Neuronal stem cell (in vitro differentiated cells): ENCODE measurements around the gene ADGRV1.

Source experiments
- DNase-seq: peaks from one replicate; pipeline ENCODE4 v3.0.0-alpha.2; 2013; ENCODE audit warnings: low spot score
- H2AFZ ChIP-seq: one replicate; pipeline ENCODE4 v1.6.1; 2013; ENCODE audit warnings: mild to moderate bottlenecking, low read length, inconsistent platforms
- H2AK5ac ChIP-seq: 2 replicates; pipeline ENCODE4 v1.6.1; 2013; ENCODE audit warnings: low read depth, mild to moderate bottlenecking, inconsistent platforms, low read length, moderate library complexity, mixed read lengths
- H2BK120ac ChIP-seq: 2 replicates; pipeline ENCODE4 v1.6.1; 2013; ENCODE audit warnings: low read depth, mild to moderate bottlenecking, inconsistent platforms, low read length, moderate library complexity, mixed read lengths
- H2BK12ac ChIP-seq: one replicate; pipeline ENCODE4 v1.6.1; 2013; ENCODE audit warnings: low read length, inconsistent platforms
- H2BK15ac ChIP-seq: 2 replicates; pipeline ENCODE4 v1.6.1; 2013; ENCODE audit warnings: mild to moderate bottlenecking, low read length, inconsistent platforms, mixed read lengths
- H2BK5ac ChIP-seq: one replicate; pipeline ENCODE4 v1.6.1; 2013; ENCODE audit warnings: inconsistent platforms, mild to moderate bottlenecking, low read length, moderate library complexity
- H3K14ac ChIP-seq: one replicate; pipeline ENCODE4 v1.6.1; 2013; ENCODE audit warnings: low read length, inconsistent platforms
- H3K18ac ChIP-seq: 2 replicates; pipeline ENCODE4 v1.6.1; 2013; ENCODE audit warnings: low read length, inconsistent platforms
- H3K23ac ChIP-seq: 2 replicates; pipeline ENCODE4 v1.6.1; 2013; ENCODE audit warnings: low read depth, mild to moderate bottlenecking, mixed read lengths, low read length, inconsistent platforms; ENCODE audit not compliant: poor library complexity
- H3K27ac ChIP-seq: replicated peaks from 3 replicates; pipeline ENCODE4 v1.5.1; 2013; ENCODE audit warnings: low read length, inconsistent platforms
- H3K27me3 ChIP-seq, 3 experiments: 2 replicates each; pipeline ENCODE4 v1.6.1; 2013; ENCODE audit warnings: low read length in 3 of 3, mild to moderate bottlenecking in 2 of 3, inconsistent platforms in 1 of 3, low read depth in 1 of 3, mixed read lengths in 1 of 3, moderate library complexity in 1 of 3; ENCODE audit not compliant: control insufficient read depth in 3 of 3, insufficient read depth in 3 of 3
- H3K36me3 ChIP-seq, 2 donors: replicated peaks in 1 of 2; 2 replicates each; pipeline ENCODE4 v1.6.1; 2013; ENCODE audit warnings: low read length in 2 of 2; ENCODE audit not compliant: control insufficient read depth in 2 of 2, insufficient read depth in 2 of 2
- H3K4ac ChIP-seq: 2 replicates; pipeline ENCODE4 v1.6.1; 2013; ENCODE audit warnings: inconsistent platforms, mild to moderate bottlenecking, low read length, moderate library complexity
- H3K4me1 ChIP-seq, 2 donors: 1 replicate in 1 of 2; 2 replicates in 1 of 2; pipeline ENCODE4 v1.6.1; 2013; ENCODE audit warnings: low read length in 2 of 2, low read depth in 1 of 2; ENCODE audit not compliant: control insufficient read depth in 2 of 2, insufficient read depth in 1 of 2
- H3K4me2 ChIP-seq: one replicate; pipeline ENCODE4 v1.6.1; 2013; ENCODE audit warnings: mild to moderate bottlenecking, low read length, inconsistent platforms; ENCODE audit not compliant: insufficient read depth, poor library complexity, severe bottlenecking
- H3K4me3 ChIP-seq, 2 donors: 2 replicates each; pipeline ENCODE4 v1.5.1; 2013; ENCODE audit warnings: low read length in 2 of 2, mild to moderate bottlenecking in 2 of 2, inconsistent platforms in 1 of 2, moderate library complexity in 1 of 2
- H3K79me1 ChIP-seq: one replicate; pipeline ENCODE4 v1.6.1; 2013; ENCODE audit warnings: low read depth, mild to moderate bottlenecking, inconsistent platforms, low read length, moderate library complexity
- H3K9ac ChIP-seq: one replicate; pipeline ENCODE4 v1.6.1; 2013; ENCODE audit warnings: mild to moderate bottlenecking, low read depth, low read length, inconsistent platforms; ENCODE audit not compliant: poor library complexity
- H3K9me3 ChIP-seq, 2 donors: replicated peaks in 1 of 2; 2 replicates each; pipeline versions ENCODE3 to v1.6.1; 2013; ENCODE audit warnings: low read length in 2 of 2, mild to moderate bottlenecking in 2 of 2, inconsistent platforms in 1 of 2, low read depth in 1 of 2, mixed read lengths in 1 of 2, moderate library complexity in 1 of 2; ENCODE audit not compliant: control insufficient read depth in 2 of 2, insufficient read depth in 1 of 2
- H4K8ac ChIP-seq: one replicate; pipeline ENCODE4 v1.6.1; 2013; ENCODE audit warnings: low read depth, mild to moderate bottlenecking, inconsistent platforms, low read length, moderate library complexity
- H4K91ac ChIP-seq: one replicate; pipeline ENCODE4 v1.6.1; 2013; ENCODE audit warnings: low read length, low read depth, mild to moderate bottlenecking, inconsistent platforms; ENCODE audit not compliant: poor library complexity
- WGBS, 2 donors: extraction: QIAGEN DNeasy Blood & Tissue Kit; methylation state at CpG; one replicate each; pipeline ENCODE4 v1.1.7; 2013; ENCODE audit warnings: missing lambda C conversion rate in 2 of 2, mixed read lengths in 1 of 2; ENCODE audit not compliant: insufficient read length in 2 of 2, insufficient replicate concordance in 1 of 2; ENCODE audit errors: extremely low coverage in 2 of 2; 5-methylcytosine and 5-hydroxymethylcytosine counted together

ADGRV1 gene

GRCh38 chr5:90944116-90944515 is 385.5 kb downstream of the ADGRV1 start:
- no peak overlapping the region for H3K9ac ChIP-seq
- H2AK5ac ChIP-seq, result no peak overlapping the region
- DNase-seq, result no peak
- H3K4me3 ChIP-seq, result no peak overlapping the region
- no peak overlapping the region for H4K91ac ChIP-seq
- H3K18ac ChIP-seq, result no peak overlapping the region
- no peak overlapping the region for H2BK120ac ChIP-seq
- H3K4ac ChIP-seq, result no peak overlapping the region
- no peak overlapping the region for H2BK5ac ChIP-seq
- no peak overlapping the region for H2BK15ac ChIP-seq
- H3K36me3 ChIP-seq, result no peaks in the 10 kb centered on the region
- no peak overlapping the region for H3K27ac ChIP-seq
- peaks cover 0 to 4% of the 10 kb centered on the region in 2 donors for H3K9me3 ChIP-seq
- H3K4me2 ChIP-seq, result no peak overlapping the region
- H3K4me1 ChIP-seq, result peaks cover 7 to 12% of the 10 kb centered on the region in 2 donors
- H3K14ac ChIP-seq, result no peak overlapping the region
- no peak overlapping the region for H2AFZ ChIP-seq
- H3K27me3 ChIP-seq, result no peaks in the 10 kb centered on the region
- no peak overlapping the region for H2BK12ac ChIP-seq
- H3K79me1 ChIP-seq, result no peaks in the 10 kb centered on the region
- no peak overlapping the region for H3K23ac ChIP-seq
- H4K8ac ChIP-seq, result no peak overlapping the region

- Histone ChIP-seq H2AFZ (no peak overlapping the region), H3K14ac (no peak overlapping the region), H3K4me1 (no peaks in the 10 kb centered on the region), H3K4me3 (no peak overlapping the region), H3K18ac (no peak overlapping the region), H4K91ac (no peak overlapping the region), H3K4ac (no peak overlapping the region), H2BK15ac (no peak overlapping the region), H2BK5ac (no peak overlapping the region), H3K9me3 (no peaks in the 10 kb centered on the region), H4K8ac (no peak overlapping the region), H2BK120ac (no peak overlapping the region), H2AK5ac (no peak overlapping the region), H2BK12ac (no peak overlapping the region), H3K9ac (no peak overlapping the region), H3K23ac (no peak overlapping the region), H3K27ac (no peak overlapping the region), H3K79me1 (no peaks in the 10 kb centered on the region), H3K27me3 (no peaks in the 10 kb centered on the region), H3K36me3 (no peaks in the 10 kb centered on the region), H3K4me2 (no peak overlapping the region)
- WGBS, 2 donors, result no CpG with 5 or more reads among the region's 1 CpG
- DNase-seq, result no peak
These were observed 389.1 kb downstream of the ADGRV1 start for GRCh38 chr5:90947667-90948066.

- H3K9ac ChIP-seq, result no peak overlapping the region
- no peak overlapping the region for H3K18ac ChIP-seq
- no peak for DNase-seq
- no peak overlapping the region for H3K23ac ChIP-seq
- H3K4ac ChIP-seq, result no peak overlapping the region
- no peak overlapping the region for H3K14ac ChIP-seq
- no peak overlapping the region for H2BK15ac ChIP-seq
- no peak overlapping the region for H4K91ac ChIP-seq
- H2BK5ac ChIP-seq, result no peak overlapping the region
- no peak overlapping the region for H3K4me3 ChIP-seq
- H2BK120ac ChIP-seq, result no peak overlapping the region
- no CpG with 5 or more reads among the region's 2 CpGs for WGBS, 2 donors
- H2BK12ac ChIP-seq, result no peak overlapping the region
- no peaks in the 10 kb centered on the region for H3K27me3 ChIP-seq
- H2AK5ac ChIP-seq, result no peak overlapping the region
- no peaks in the 10 kb centered on the region for H3K4me1 ChIP-seq
- H4K8ac ChIP-seq, result no peak overlapping the region
- H3K79me1 ChIP-seq, result no peaks in the 10 kb centered on the region
- H3K36me3 ChIP-seq, result no peaks in the 10 kb centered on the region
- no peak overlapping the region for H3K4me2 ChIP-seq
- no peak overlapping the region for H2AFZ ChIP-seq
- H3K9me3 ChIP-seq, result no peaks in the 10 kb centered on the region
- H3K27ac ChIP-seq, result no peak overlapping the region
These were observed 390.4 kb downstream of the ADGRV1 start for GRCh38 chr5:90948969-90949368.

- no peaks in the 10 kb centered on the region for H3K79me1 ChIP-seq
- no peak overlapping the region for H2AFZ ChIP-seq
- no peak overlapping the region for H3K23ac ChIP-seq
- no peaks in the 10 kb centered on the region for H3K36me3 ChIP-seq
- DNase-seq, result no peak
- no peaks in the 10 kb centered on the region for H3K4me1 ChIP-seq
- peaks cover 0 to 3% of the 10 kb centered on the region in 2 donors for H3K9me3 ChIP-seq
- H2BK15ac ChIP-seq, result no peak overlapping the region
- H3K27ac ChIP-seq, result no peak overlapping the region
- H3K14ac ChIP-seq, result no peak overlapping the region
- H3K27me3 ChIP-seq, result no peaks in the 10 kb centered on the region
- H3K18ac ChIP-seq, result no peak overlapping the region
- H4K8ac ChIP-seq, result no peak overlapping the region
- H2AK5ac ChIP-seq, result no peak overlapping the region
- H3K4ac ChIP-seq, result no peak overlapping the region
- no peak overlapping the region for H3K4me3 ChIP-seq
- H2BK5ac ChIP-seq, result no peak overlapping the region
- H3K4me2 ChIP-seq, result no peak overlapping the region
- H3K9ac ChIP-seq, result no peak overlapping the region
- no peak overlapping the region for H2BK12ac ChIP-seq
- whole genome bisulfite sequencing, 2 donors, result no CpG with 5 or more reads among the region's 2 CpGs
- H4K91ac ChIP-seq, result no peak overlapping the region
- H2BK120ac ChIP-seq, result no peak overlapping the region
These were observed 391.1 kb downstream of the ADGRV1 start for GRCh38 chr5:90949469-90950358.
